Kidney tubule cell (primary cell): ENCODE data around the gene MEGF6.

Experiments used
- DNase-seq: peaks from one replicate; pipeline ENCODE4 v3.0.0-alpha.2; 2018; ENCODE audit warnings: low spot score

Gene MEGF6

GRCh38 chr1:3536420-3537195 lies 74.7 kb downstream of the MEGF6 start:
- DNase-seq, result no peak

- DNase-seq, result no peak
Measured at GRCh38 chr1:3535732-3536131, 75.6 kb downstream of the MEGF6 start.

GRCh38 chr1:3534803-3535637 lies 76.3 kb downstream of the MEGF6 start:
- DNase-seq, result no peak

- DNase-seq, result no peak
Measured at GRCh38 chr1:3533067-3534048, 78.0 kb downstream of the MEGF6 start.

- no peak for DNase-seq
Measured at GRCh38 chr1:3531928-3532327, 79.4 kb downstream of the MEGF6 start.

- peak; percentile 87 for DNase-seq
Measured at GRCh38 chr1:3530926-3531818, 80.1 kb downstream of the MEGF6 start.

GRCh38 chr1:3530086-3530925 lies 81.0 kb downstream of the MEGF6 start:
- DNase-seq, result peak; percentile 57

GRCh38 chr1:3529099-3529729 lies 82.1 kb downstream of the MEGF6 start:
- no peak for DNase-seq

- no peak for DNase-seq
Measured at GRCh38 chr1:3527774-3528173, 83.5 kb downstream of the MEGF6 start.

- DNase-seq, result no peak
Measured at GRCh38 chr1:3525551-3526482, 85.5 kb downstream of the MEGF6 start.

GRCh38 chr1:3524556-3525203 lies 86.6 kb downstream of the MEGF6 start:
- DNase-seq, result no peak

GRCh38 chr1:3523980-3524379 lies 87.3 kb downstream of the MEGF6 start:
- no peak for DNase-seq

GRCh38 chr1:3522564-3523265 lies 88.6 kb downstream of the MEGF6 start:
- no peak for DNase-seq

- DNase-seq, result no peak
Measured at GRCh38 chr1:3522112-3522511, 89.2 kb downstream of the MEGF6 start.

GRCh38 chr1:3521426-3521825 lies 89.9 kb downstream of the MEGF6 start:
- no peak for DNase-seq

GRCh38 chr1:3520419-3521378 lies 90.6 kb downstream of the MEGF6 start:
- DNase-seq, result no peak
